ENCODE data around the gene NUP210. TPM values are rescaled to one million over a fixed set of nuclear protein-coding genes. Genes with fewer than 3 reads are reported as not detected.
"Not testable (repeated sequence)": the region's sequence is repeated elsewhere in the genome, so short reads cannot be mapped to it uniquely, and the experiment has no call there.

Gene NUP210
- total RNA-seq, 1 experiment from 2014 or later, result 64.0 TPM

DNA sequence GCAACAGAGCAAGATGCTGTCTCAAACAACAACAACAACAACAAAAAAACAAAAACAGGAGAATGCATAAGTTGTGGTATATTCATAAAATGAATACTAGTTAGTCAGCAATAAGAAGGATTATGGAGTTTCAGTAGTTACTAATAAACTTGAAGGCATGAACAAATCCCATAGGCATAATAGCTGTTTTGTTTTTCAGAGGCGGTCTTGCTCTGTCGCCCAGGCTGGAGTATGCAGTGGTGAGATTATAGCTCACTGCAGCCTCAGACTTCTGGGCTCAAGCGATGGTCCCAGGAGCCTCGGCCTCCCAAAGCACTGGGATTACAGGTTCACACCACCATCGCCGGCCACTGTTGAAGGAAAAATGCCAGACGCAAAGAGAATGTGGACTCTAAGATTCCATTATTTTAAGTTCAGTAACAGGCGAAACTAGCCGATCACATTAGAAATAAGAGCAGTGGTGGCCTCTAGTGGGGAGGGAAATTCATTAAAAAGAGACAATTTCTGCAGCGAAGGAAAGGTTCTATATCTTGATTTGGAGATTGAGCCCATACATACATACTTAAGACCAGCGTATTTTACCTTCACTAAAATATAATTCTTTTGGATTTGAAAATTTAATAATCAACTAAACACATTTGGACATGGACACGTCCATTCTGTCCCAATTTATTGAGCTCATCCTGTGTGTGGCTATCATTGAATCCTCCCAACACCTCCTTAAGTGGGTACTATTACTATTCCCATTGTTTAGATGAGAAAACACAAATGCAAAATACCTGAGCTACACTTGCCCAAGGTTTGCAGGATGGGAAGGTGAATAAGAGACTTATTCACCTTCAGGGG is 32.6 kb upstream of the NUP210 start:
- Histone ChIP-seq H3K4me3 (ENCODE audit: low read length) (peak overlapping the region; percentile 62), H3K9me3 (ENCODE audit: low read length) (no peaks in the 10 kb centered on the region), H3K4me2 (ENCODE audit: low read length) (peak overlapping the region; percentile 89), H3K4me1 (ENCODE audit: insufficient read depth, low read length) (peaks cover 8% of the 10 kb centered on the region; the same call in 1 of the 2 replicates), H3K9me2 (replicated peaks; ENCODE audit: low read length) (no peaks in the 10 kb centered on the region), H3K27me3 (ENCODE audit: low read length) (no peaks in the 10 kb centered on the region), H3K36me3 (ENCODE audit: low read depth, low read length) (no peaks in the 10 kb centered on the region), H4K20me1 (ENCODE audit: low read length) (no peaks in the 10 kb centered on the region), H3K9ac (ENCODE audit: low read length) (no peak overlapping the region), H3K27ac (ENCODE audit: low read length) (peak overlapping the region; percentile 58; the same call in 1 of the 2 replicates), H2AFZ (ENCODE audit: low read length) (peak overlapping the region; percentile 68), H3K79me2 (ENCODE audit: low read length) (no peaks in the 10 kb centered on the region), H3F3A (ENCODE audit: low read length, unreplicated experiment) (no peaks in the 10 kb centered on the region)
- ChIA-PET POLR2A (ENCODE audit: unreplicated experiment) (interaction anchor here (0.6 to 1.2 kb wide), 3 partner anchors 33 to 360 kb away, joined by 3 to 5 read pairs (median 3); no protein-coding TSS in a partner anchor), CTCF (interaction anchor here (0.6 to 2.5 kb wide), 10 partner anchors 31 to 360 kb away, joined by 3 to 23 read pairs (median 6); no protein-coding TSS in a partner anchor)
- no TSS peak for BruUV-seq (replicated peaks)
- DNase-seq (peak; percentile 79), ATAC-seq (peak; percentile 32)
- intact Hi-C loops (cut with micrococcal nuclease), result loop anchor here (1.0 to 5.0 kb wide), 7 partner anchors 40 to 360 kb away; no protein-coding TSS in a partner anchor
- no peak for TF ChIP-seq EZH2phosphoT487 (IDR thresholded peaks at IDR 0.05; ENCODE audit: borderline replicate concordance, low read length)
- no peak for TF ChIP-seq EZH2 (IDR thresholded peaks at IDR 0.05; ENCODE audit: low read length, unreplicated experiment)
- TF ChIP-seq, protein P1, sequence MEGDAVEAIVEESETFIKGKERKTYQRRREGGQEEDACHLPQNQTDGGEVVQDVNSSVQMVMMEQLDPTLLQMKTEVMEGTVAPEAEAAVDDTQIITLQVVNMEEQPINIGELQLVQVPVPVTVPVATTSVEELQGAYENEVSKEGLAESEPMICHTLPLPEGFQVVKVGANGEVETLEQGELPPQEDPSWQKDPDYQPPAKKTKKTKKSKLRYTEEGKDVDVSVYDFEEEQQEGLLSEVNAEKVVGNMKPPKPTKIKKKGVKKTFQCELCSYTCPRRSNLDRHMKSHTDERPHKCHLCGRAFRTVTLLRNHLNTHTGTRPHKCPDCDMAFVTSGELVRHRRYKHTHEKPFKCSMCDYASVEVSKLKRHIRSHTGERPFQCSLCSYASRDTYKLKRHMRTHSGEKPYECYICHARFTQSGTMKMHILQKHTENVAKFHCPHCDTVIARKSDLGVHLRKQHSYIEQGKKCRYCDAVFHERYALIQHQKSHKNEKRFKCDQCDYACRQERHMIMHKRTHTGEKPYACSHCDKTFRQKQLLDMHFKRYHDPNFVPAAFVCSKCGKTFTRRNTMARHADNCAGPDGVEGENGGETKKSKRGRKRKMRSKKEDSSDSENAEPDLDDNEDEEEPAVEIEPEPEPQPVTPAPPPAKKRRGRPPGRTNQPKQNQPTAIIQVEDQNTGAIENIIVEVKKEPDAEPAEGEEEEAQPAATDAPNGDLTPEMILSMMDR (conservative IDR thresholded peaks at IDR 0.05; ENCODE audit: low read depth, low read length), result peak; percentile 84

DNA sequence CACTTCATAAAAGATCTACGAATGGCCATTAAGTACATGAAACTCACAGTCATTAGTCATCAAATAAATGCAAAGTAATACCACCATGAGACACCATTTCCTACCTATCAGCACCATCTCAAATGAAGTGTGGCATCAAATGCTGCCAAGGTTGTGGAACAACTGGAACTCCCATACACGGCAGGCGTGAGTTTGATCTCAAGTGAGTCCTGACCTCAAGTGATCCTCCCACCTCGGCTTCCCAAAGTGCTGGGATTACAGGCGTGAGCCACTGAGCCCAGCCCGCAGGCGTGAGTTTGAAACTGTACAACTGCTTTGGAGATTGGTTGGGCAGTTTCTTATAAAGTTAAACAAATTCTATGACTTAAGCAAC is 31.2 kb upstream of the NUP210 start:
- Histone ChIP-seq H2AFZ (ENCODE audit: low read length) (peak overlapping the region; percentile 68), H3K9me3 (ENCODE audit: low read length) (no peaks in the 10 kb centered on the region), H3K9ac (ENCODE audit: low read length) (peak overlapping the region; percentile 45), H3K4me1 (ENCODE audit: insufficient read depth, low read length) (peaks cover 8% of the 10 kb centered on the region; the same call in 1 of the 2 replicates), H4K20me1 (ENCODE audit: low read length) (no peaks in the 10 kb centered on the region), H3K27me3 (ENCODE audit: low read length) (no peaks in the 10 kb centered on the region), H3K27ac (ENCODE audit: low read length) (peak overlapping the region; percentile 58), H3K4me3 (ENCODE audit: low read length) (peak overlapping the region; percentile 62), H3K36me3 (ENCODE audit: low read depth, low read length) (no peaks in the 10 kb centered on the region), H3F3A (ENCODE audit: low read length, unreplicated experiment) (no peaks in the 10 kb centered on the region), H3K4me2 (ENCODE audit: low read length) (peak overlapping the region; percentile 89), H3K79me2 (ENCODE audit: low read length) (no peaks in the 10 kb centered on the region), H3K9me2 (replicated peaks; ENCODE audit: low read length) (no peaks in the 10 kb centered on the region)
- peak; percentile 40 for ATAC-seq
- DNase-seq, result peak; percentile 61
- POLR2A ChIA-PET (ENCODE audit: unreplicated experiment), result interaction anchor here (1.2 to 1.3 kb wide), 2 partner anchors 29 to 340 kb away, joined by 4 to 5 read pairs; partner anchors contain the start of gene HDAC11
- CTCF ChIA-PET, result interaction anchor here (0.6 to 2.5 kb wide), 6 partner anchors 39 to 429 kb away, joined by 3 to 23 read pairs (median 6); no protein-coding TSS in a partner anchor
- TF ChIP-seq, protein P1 (conservative IDR thresholded peaks at IDR 0.05; ENCODE audit: low read depth, low read length), result no peak
- TF ChIP-seq EZH2phosphoT487 (IDR thresholded peaks at IDR 0.05; ENCODE audit: borderline replicate concordance, low read length) (no peak), EZH2 (IDR thresholded peaks at IDR 0.05; ENCODE audit: low read length, unreplicated experiment) (no peak)
- BruUV-seq (replicated peaks), result TSS peak; percentile 92
- intact Hi-C loops (cut with micrococcal nuclease), result loop anchor here (5.0 kb wide), 2 partner anchors 74 to 344 kb away; no protein-coding TSS in a partner anchor

DNA sequence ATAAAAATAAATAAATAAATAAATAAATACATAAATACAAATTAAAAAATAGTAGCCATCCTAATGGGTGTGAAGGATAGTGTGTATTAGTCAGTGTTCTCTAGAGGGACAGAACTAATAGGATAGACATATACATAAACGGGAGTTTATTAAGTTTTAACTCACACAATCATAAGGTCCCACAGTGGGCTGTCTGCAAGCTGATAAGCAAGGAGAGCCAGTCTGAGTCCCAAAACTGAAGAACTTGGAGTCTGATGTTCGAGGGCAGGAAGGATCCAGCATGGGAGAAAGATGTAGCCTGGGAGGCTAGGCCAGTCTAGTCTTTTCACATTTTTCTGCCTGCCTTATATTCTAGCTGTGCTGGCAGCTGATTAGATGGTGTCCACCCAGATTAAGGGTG is 22.8 kb upstream of the NUP210 start:
- ATAC-seq; H3K9me2 ChIP-seq (replicated peaks; ENCODE audit: low read length); H3F3A ChIP-seq (ENCODE audit: low read length, unreplicated experiment); DNase-seq; H3K79me2 ChIP-seq (ENCODE audit: low read length); H3K4me1 ChIP-seq (ENCODE audit: insufficient read depth, low read length); POLR2A ChIA-PET (ENCODE audit: unreplicated experiment); H3K4me2 ChIP-seq (ENCODE audit: low read length); H4K20me1 ChIP-seq (ENCODE audit: low read length); H3K36me3 ChIP-seq (ENCODE audit: low read depth, low read length); BruUV-seq (replicated peaks); H3K9ac ChIP-seq (ENCODE audit: low read length); H3K27me3 ChIP-seq (ENCODE audit: low read length); H3K27ac ChIP-seq (ENCODE audit: low read length); H3K9me3 ChIP-seq (ENCODE audit: low read length); H2AFZ ChIP-seq (ENCODE audit: low read length); H3K4me3 ChIP-seq (ENCODE audit: low read length): not testable (repeated sequence)
- intact Hi-C loops (cut with micrococcal nuclease), result loop anchor here (1.0 kb wide), 1 partner anchor 21 kb away; no protein-coding TSS in a partner anchor
- CTCF ChIA-PET, result interaction anchor here (0.6 kb wide), 1 partner anchor 602 kb away, joined by 3 read pairs; the partner anchor contains the start of gene RPL32
